K562 (cell line): ENCODE data around the gene ERICH6. TPM values are rescaled to one million over a fixed set of nuclear protein-coding genes. Genes with fewer than 3 reads are reported as not detected.

Experiments used
- BHLHE40 ChIP-seq: IDR thresholded peaks from 2 replicates; pipeline ENCODE4 v1.6.1; 2011; ENCODE audit warnings: low read length, improper control_type of control experiment
- CBFA2T2 ChIP-seq: fragments of 450-650 bp; conservative IDR thresholded peaks from 2 replicates; pipeline ENCODE4 v1.6.1; 2017; ENCODE audit warnings: mild to moderate bottlenecking
- CTBP1 ChIP-seq: fragments of 450-650 bp; IDR thresholded peaks from 2 replicates; pipeline ENCODE4 v1.6.1; 2016; ENCODE audit warnings: borderline replicate concordance
- EP300 ChIP-seq: IDR thresholded peaks from 2 replicates; pipeline ENCODE4 v1.6.1; 2012; ENCODE audit warnings: low read length, improper control_type of control experiment
- GATAD2A ChIP-seq: fragments of 450-650 bp; IDR thresholded peaks from 2 replicates; pipeline ENCODE4 v1.6.1; 2017
- ILF3 ChIP-seq: fragments of 450-650 bp; IDR thresholded peaks from 2 replicates; pipeline ENCODE4 v1.6.1; 2018; ENCODE audit warnings: antibody characterized with exemption, mild to moderate bottlenecking, moderate library complexity, borderline replicate concordance
- JUND ChIP-seq, 2 experiments: IDR thresholded peaks; 2 replicates in 1 of 2; 3 replicates in 1 of 2; pipeline ENCODE4 v1.6.1; 2011; ENCODE audit warnings: borderline replicate concordance in 2 of 2, low read depth in 2 of 2, low read length in 2 of 2, improper control_type of control experiment in 1 of 2, missing biosample characterization in 1 of 2, missing genetic modification characterization in 1 of 2, missing genetic modification reagents in 1 of 2
- KLF13 ChIP-seq: fragments of 450-650 bp; IDR thresholded peaks from 2 replicates; pipeline ENCODE4 v1.6.1; 2016; ENCODE audit warnings: missing genetic modification characterization, low read depth, mild to moderate bottlenecking, missing compliant biosample characterization, moderate library complexity, borderline replicate concordance
- MEIS2 ChIP-seq: fragments of 450-650 bp; IDR thresholded peaks from 2 replicates; pipeline ENCODE4 v1.6.1; 2014; ENCODE audit warnings: mild to moderate bottlenecking; ENCODE audit not compliant: partially characterized antibody
- NFATC3 ChIP-seq: fragments of 450-650 bp; IDR thresholded peaks from 2 replicates; pipeline ENCODE4 v1.6.1; 2017; ENCODE audit warnings: mild to moderate bottlenecking
- PHF20 ChIP-seq: fragments of 450-650 bp; IDR thresholded peaks from 2 replicates; pipeline ENCODE4 v1.6.1; 2018; ENCODE audit not compliant: partially characterized antibody
- POLR2H ChIP-seq: IDR thresholded peaks from 2 replicates; pipeline ENCODE4 v1.6.1; 2016; ENCODE audit warnings: missing genetic modification characterization, low read depth, mild to moderate bottlenecking, control low read depth, missing compliant biosample characterization, moderate library complexity
- SIRT6 ChIP-seq: IDR thresholded peaks from one replicate; pipeline ENCODE4 v1.6.1; 2012; ENCODE audit warnings: low read depth, mild to moderate bottlenecking, control low read depth, inconsistent platforms, low read length, moderate library complexity
- TBL1XR1 ChIP-seq, 2 experiments: IDR thresholded peaks; 2 replicates each; pipeline ENCODE4 v1.6.1; 2012; ENCODE audit warnings: improper control_type of control experiment in 2 of 2, low read length in 2 of 2, mild to moderate bottlenecking in 1 of 2
- TEAD1 ChIP-seq, 2 experiments: fragments of 450-650 bp in 1 of 2; sonication (generic) in 1 of 2; formaldehyde crosslinking; IDR thresholded peaks; 2 replicates each; pipeline versions ENCODE4 v1.4.0 to v1.8.0; 2020 to 2022; ENCODE audit warnings: mild to moderate bottlenecking in 2 of 2, missing genetic modification reagents in 1 of 2
- U2AF1 ChIP-seq: fragments of 200-400 bp; formaldehyde crosslinking; optimal IDR thresholded peaks from 2 replicates; pipeline ENCODE3; 2017; ENCODE audit warnings: mild to moderate bottlenecking, low read depth, low read length, moderate library complexity
- ZNF224 ChIP-seq: sonication (generic); formaldehyde crosslinking; IDR thresholded peaks from 2 replicates; pipeline ENCODE4 v1.8.0; 2022; ENCODE audit warnings: mild to moderate bottlenecking, missing genetic modification reagents
- polyA plus RNA-seq, 8 experiments: library from polyadenylated mRNA; depleted of rRNA in 4 of 8; stranded (reverse) in 5 of 8; unstranded in 3 of 8; fragments of >200 nt; fragmentation: Nextera tagmentation in 2 of 8; fragmentation: Illumina TruSeq in 1 of 8; extraction: Ambion mirVana in 2 of 8; extraction: Trizol in 1 of 8; gene quantifications; 2 replicates each; pipeline versions ENCODE4 v1.2.1 to v1.2.3, GENCODE V29; 2011 to 2014; ENCODE audit warnings: inconsistent platforms in 1 of 8, missing spikeins in 1 of 8
- total RNA-seq, 7 experiments: library from RNA; depleted of rRNA in 6 of 7; stranded (reverse); fragments of >200 nt in 6 of 7; fragmentation: Illumina TruSeq in 2 of 7; extraction: Trizol in 2 of 7; gene quantifications; 2 replicates each; pipeline versions ENCODE4 v1.2.1 to v1.2.3, GENCODE V29; 2011 to 2021; ENCODE audit warnings: low replicate concordance in 1 of 7
- TF ChIP-seq, protein P1 (sequence below): fragments of 450-650 bp; IDR thresholded peaks from 2 replicates; pipeline ENCODE4 v1.6.1; 2017; ENCODE audit warnings: mild to moderate bottlenecking, moderate library complexity
- TF ChIP-seq, protein P2 (sequence below), 2 experiments: fragments of 450-650 bp; conservative IDR thresholded peaks; 2 replicates each; pipeline ENCODE4 v1.6.1; 2017; ENCODE audit warnings: mild to moderate bottlenecking in 2 of 2, moderate library complexity in 2 of 2
- TF ChIP-seq, protein P3 (sequence below): fragments of 450-650 bp; formaldehyde crosslinking; IDR thresholded peaks from 2 replicates; pipeline ENCODE4 v1.4.0; 2020; ENCODE audit warnings: mild to moderate bottlenecking

ERICH6 gene
- total and polyA plus RNA-seq, 9 of the 15 experiments (the other 6 are each of a cell fraction or from before 2014, with no cell fraction given), result not detected

DNA sequence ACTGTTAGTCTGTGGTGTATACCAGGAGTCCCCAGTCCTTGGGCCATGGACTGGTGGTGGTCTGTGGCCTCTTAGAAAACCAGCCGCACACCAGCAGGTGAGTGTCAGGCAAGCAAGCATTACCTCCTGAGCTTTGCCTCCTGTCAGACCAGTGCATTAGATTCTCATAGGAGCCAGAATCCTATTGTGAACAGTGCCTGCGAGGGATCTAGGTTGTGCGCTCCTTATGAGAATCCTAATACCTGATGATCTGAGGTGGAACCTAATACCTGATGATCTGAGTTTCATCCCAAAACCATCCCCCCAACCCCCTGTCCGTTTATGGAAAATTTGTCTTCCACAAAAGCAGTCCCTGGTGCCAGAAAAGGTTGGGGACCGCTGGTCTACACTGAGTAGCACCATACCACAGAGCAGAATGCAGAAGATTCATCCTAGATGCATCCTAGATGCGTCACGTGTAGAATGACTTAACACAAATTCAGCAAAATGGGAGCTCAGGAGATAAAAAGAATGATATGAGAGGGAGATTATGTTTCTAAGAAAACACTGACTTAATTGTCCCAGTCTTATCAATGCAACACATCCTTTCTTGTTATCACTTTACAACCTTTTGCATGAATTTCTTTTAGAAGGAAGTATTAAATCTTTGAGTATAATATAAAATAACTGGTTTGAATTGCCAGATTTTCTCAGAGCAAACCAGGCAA is 72.1 kb downstream of the ERICH6 start (continued):
- TF ChIP-seq, protein P1, sequence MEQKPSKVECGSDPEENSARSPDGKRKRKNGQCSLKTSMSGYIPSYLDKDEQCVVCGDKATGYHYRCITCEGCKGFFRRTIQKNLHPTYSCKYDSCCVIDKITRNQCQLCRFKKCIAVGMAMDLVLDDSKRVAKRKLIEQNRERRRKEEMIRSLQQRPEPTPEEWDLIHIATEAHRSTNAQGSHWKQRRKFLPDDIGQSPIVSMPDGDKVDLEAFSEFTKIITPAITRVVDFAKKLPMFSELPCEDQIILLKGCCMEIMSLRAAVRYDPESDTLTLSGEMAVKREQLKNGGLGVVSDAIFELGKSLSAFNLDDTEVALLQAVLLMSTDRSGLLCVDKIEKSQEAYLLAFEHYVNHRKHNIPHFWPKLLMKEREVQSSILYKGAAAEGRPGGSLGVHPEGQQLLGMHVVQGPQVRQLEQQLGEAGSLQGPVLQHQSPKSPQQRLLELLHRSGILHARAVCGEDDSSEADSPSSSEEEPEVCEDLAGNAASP, result no peak
- TF ChIP-seq, protein P2, sequence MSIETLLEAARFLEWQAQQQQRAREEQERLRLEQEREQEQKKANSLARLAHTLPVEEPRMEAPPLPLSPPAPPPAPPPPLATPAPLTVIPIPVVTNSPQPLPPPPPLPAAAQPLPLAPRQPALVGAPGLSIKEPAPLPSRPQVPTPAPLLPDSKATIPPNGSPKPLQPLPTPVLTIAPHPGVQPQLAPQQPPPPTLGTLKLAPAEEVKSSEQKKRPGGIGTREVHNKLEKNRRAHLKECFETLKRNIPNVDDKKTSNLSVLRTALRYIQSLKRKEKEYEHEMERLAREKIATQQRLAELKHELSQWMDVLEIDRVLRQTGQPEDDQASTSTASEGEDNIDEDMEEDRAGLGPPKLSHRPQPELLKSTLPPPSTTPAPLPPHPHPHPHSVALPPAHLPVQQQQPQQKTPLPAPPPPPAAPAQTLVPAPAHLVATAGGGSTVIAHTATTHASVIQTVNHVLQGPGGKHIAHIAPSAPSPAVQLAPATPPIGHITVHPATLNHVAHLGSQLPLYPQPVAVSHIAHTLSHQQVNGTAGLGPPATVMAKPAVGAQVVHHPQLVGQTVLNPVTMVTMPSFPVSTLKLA (conservative IDR thresholded peaks at IDR 0.05), result 0 out of 4 replicates have a peak, but pooled peaks of 1 of the 2 experiments have one; percentile 19
- peak; percentile 89; the same call in 1 of the 2 replicates for TF ChIP-seq CTBP1
- 0 out of 2 replicates have a peak, but pooled peaks have one; percentile 51 for TF ChIP-seq GATAD2A
- TF ChIP-seq MEIS2, result no peak
- no peak for TF ChIP-seq NFATC3
- no peak for TF ChIP-seq KLF13 (tag)
- TF ChIP-seq ILF3, result no peak
- TF ChIP-seq, protein P3, sequence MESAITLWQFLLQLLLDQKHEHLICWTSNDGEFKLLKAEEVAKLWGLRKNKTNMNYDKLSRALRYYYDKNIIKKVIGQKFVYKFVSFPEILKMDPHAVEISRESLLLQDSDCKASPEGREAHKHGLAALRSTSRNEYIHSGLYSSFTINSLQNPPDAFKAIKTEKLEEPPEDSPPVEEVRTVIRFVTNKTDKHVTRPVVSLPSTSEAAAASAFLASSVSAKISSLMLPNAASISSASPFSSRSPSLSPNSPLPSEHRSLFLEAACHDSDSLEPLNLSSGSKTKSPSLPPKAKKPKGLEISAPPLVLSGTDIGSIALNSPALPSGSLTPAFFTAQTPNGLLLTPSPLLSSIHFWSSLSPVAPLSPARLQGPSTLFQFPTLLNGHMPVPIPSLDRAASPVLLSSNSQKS (CRISPR knock-in tag), result no peak
- peak; percentile 47; the same call in 1 of the 2 replicates for TF ChIP-seq POLR2H (tag)
- TF ChIP-seq BHLHE40, result peak; percentile 84
- TF ChIP-seq JUND (IDR thresholded peaks at IDR 0.05; ENCODE audit: borderline replicate concordance, low read depth, low read length), result peak; percentile 67; the same call in 1 of the 2 replicates
- TF ChIP-seq JUND (tag; IDR thresholded peaks at IDR 0.05; ENCODE audit: borderline replicate concordance, low read depth, low read length), result no peak; the same call in 2 of the 3 replicates
- no peak for TF ChIP-seq SIRT6
- TF ChIP-seq ZNF224 (CRISPR knock-in tag), result no peak
- TF ChIP-seq CBFA2T2, result peak; percentile 56
- peak; percentile 68 for TF ChIP-seq EP300
- 0 out of 4 replicates have a peak, but pooled peaks of 1 of the 2 experiments have one; percentile 63 for TF ChIP-seq TBL1XR1 (IDR thresholded peaks at IDR 0.05; ENCODE audit: low read length in 2 of 2)
- TF ChIP-seq PHF20, result no peak
- TF ChIP-seq U2AF1, result no peak
- TF ChIP-seq TEAD1 (CRISPR knock-in tag; IDR thresholded peaks at IDR 0.05), result 0 out of 4 replicates have a peak, but pooled peaks of 1 of the 2 experiments have one; percentile 57
